Fibroblast of skin of right biceps (primary cell): Measurements from ENCODE around the gene DDAH2.

Experiments used
- DNase-seq: peaks from one replicate; pipeline ENCODE4 v3.0.0-alpha.2; 2013

DDAH2 gene

DNA sequence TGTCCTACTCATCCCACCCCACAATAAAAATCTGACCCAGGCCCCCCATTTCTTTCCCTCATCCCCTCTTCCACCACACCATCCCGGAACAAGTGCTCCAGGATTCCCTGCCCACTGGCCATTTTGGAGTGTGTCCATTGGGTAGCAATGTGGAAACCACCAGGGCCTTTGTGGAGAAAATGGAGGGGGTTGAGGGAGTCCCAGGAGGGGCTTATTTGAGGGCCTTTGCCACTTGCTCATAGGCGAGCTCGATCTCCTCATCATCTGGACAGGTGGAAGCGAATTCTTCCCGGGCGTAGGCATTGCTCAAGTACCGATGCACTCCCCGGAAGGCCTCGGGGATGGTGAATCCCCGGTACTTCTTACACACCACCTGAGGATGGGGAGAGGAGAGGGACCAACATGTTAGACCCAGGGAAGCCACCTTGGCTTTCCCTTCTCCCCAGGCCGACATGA, 1.6 kb upstream of the DDAH2 start:
- DNase-seq = no peak

DNA sequence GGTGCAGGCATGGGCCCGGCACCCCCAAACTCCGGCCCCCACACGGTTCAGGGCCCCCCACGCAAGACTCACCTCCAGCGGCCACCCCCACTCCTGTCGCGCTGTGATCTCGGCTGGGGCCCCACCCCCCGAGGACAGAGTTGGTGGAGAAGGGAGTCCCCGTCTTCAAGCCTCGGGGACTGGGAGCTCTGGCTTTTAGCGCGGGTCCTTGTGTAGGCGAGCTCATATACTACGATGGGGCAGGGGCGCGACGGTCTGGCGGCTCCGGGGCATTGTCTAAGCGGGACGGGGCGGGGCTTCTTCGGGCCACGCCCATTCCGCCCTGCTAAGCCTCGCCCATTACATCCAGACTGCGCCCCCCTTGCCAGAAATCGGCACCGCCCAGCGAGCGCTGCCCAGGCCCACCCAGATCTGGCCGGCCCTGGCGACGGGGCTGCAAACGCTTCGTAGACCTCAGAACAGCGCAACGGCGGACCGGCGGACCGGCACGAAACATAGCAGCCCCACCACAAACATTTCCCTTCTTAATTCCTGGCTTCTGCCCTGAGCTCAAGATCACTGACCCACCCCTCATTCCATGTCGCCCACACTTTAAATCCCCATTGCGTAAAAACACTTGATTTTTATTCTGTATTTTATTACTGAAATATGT, 1.0 kb upstream of the DDAH2 start:
- peak; percentile 90 for DNase-seq

DNA sequence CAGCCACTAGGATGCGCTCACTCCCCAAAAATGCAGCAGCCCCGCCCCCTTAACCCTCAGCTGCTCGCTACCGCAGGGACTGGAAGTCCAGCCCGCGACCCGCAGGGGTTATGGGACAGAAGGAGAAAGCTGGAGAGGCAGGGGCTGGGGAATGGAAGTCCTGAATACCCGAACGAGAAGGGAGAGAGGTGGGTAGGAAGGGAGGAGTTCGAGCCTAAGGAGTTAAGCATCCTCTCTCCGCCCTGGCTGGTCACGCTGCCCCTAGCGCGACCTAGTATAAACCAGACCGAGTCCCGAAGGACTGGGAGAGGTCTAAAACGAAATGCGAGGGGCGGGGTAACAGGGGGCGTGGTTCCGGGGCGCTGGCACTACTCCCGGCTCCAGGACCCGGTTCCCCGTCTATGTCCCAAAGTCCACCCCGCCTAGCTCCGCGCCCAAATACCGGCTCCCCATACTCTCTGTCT, 448 bp upstream of the DDAH2 start:
- DNase-seq = peak; percentile 82

DNA sequence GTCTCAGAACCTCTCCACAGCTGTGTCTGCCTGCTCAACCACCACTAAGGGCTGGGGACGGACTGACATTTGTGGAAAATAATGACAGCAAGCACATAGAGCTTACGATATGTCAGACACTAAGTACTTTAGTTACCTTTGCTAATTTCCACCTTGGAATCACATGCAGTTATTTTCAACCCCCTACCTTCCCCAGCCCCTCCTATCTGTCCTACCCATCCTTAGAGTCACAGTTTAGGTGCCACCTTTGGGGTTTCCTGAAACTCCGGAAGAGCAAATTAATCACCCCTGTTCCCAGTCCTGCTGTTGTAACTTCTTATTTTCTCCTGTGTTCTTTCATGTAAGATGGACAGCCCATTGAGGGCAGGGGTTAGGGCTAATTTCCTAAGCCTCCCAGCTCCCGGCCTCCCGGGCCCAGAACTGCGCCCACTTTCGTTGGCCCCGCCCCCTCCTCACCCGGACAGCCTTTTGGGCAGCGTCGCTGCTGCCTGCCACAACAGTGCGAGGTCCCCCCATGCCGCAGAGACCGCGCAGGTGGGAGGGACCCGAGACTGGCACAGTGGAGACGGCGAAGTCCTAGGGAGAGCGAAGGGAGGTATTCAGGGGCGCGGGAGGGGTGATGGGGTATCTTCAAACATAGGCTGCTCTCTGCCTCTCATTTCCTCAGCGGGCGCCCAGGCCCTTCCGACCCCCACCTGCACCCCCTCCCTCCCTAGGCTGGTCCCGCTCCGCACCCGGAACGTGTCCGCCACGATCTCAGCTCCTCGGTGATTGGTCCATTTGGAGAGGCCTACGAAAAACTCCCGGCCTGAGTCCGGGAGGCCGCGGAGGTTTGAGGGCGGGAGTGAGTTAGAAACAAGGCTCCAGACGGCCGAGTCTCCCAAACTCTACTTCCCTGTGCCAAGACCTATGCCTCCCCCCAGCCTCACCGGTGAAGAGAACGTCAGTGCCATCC, 1.1 kb downstream of the DDAH2 start:
- DNase-seq = no peak

DNA sequence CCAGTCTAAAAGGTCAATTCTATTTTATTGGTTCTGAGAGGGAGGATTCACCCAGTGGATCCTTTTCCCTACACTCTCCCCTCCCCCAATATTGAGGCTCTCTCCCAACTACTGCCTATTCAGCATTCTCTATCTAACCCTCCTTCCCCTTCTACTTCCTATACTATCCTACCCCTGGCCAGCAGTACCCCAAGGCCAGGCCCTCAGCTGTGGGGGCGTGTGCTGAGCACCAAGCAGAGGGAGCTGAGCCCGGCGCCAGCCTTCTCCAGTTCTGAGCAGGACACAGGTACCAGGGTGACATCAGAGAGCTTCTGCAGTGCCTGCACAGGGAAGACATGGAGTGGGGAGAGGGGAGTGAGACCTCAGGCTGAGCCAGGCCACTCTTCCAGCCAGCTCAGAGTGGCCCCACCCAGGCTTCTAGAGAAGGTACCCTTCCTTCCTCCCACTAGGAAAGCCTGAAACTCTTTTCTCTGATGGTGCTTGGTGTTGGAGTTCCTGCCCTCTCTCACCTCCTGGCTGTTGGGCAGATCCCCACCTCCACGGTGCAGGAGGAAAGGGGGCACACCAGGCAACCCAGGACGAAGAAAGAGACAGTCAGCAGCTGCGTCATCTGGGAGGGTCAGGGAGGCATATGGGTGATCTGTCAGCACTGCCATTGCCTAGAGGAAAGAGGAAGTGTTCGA, 1.9 kb downstream of the DDAH2 start:
- DNase-seq = no peak

DNA sequence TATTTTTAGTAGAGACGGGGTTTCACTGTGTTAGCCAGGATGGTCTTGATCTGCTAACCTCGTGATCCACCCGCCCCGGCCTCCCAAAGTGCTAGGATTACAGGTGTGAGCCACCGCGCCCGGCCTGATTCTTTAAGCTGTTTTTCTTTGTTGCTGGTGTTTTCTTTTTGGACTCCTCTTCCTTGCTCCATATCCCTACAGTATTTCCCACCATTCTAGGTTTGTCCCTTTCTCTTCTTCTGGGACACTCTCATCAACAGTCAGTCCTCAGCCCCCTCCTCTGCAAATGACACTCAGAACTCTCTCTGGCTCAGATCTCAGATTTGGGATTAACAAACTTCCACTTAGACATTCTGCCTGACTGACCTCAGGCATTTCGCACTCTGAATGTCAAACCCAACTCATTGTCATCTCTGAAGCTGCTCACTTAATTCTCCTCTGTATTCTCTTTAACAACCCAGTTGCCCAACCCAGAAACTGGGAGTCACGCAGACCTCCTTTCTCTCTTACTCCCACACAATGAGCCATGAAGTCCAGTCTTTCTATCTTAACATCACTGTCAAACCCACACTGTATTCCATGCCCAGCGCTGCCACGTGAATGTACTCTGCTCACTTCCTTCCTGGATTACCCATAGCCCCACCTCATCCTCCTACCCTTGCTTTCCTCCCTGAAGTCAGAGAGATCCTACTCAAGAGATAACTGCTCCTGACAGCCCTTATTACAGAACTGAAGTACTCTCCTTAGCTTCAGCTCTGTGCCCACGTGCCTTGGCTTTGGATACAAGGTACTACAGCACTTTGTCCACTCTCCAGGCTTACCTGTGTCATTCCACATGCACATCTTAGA, 3.4 kb downstream of the DDAH2 start:
- no peak for DNase-seq

DNA sequence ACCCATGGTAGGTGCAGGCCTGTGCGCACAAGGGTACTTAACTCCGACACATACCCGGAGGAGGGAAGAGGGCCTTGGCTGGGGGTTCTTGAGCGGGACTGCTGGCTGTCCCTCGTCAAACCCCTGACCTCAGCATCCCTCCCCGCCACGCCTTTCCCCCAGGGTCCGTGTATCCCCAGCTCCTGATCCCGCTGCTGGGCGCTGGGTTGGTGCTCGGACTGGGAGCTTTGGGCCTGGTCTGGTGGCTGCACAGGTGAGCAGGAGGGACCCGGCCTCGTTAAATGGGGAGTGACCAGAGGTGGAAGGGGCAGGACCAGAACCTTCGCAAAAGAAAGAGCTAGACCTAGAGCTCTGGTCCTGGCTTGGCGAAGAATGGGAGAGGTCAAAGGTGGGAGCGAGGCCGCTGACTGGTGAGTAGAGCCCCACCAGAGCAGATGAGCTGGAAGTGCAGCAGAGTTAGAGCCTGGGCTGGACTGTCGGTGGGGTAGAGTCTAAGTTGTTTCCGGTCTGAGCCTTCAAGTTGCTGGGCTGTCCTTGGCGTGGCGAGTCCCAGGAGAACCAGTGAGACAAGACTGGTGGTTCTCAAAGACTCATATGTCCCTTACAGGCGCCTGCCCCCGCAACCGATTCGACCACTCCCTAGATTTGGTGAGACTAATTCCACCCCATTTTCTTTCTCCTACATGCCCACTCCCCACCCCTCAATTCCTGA, 5.0 kb downstream of the DDAH2 start:
- no peak for DNase-seq

DNA sequence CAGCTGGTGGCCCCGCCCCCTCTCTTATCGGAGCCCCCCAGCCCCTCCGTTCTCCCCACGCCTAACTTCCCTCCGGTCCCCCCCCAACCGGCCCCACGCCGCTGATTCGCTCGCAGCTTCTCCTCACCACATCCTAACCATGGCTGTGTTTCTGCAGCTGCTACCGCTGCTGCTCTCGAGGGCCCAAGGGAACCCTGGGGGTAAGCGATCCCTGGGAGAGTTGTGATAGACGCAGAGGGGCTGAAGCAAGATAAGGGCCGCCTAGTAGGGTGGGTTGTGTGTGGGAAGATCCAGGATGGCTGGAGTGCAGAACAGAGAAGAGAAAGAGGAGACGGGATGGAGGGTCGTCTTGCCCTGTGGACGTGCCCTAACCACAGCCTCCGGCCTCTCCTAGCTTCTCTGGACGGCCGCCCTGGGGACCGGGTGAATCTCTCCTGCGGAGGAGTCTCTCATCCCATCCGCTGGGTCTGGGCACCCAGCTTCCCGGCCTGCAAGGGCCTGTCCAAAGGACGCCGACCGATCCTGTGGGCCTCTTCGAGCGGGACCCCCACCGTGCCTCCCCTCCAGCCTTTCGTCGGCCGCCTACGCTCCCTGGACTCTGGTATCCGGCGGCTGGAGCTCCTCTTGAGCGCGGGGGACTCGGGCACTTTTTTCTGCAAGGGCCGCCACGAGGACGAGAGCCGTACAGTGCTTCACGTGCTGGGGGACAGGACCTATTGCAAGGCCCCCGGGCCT, 5.7 kb downstream of the DDAH2 start, which contains the start of gene MPIG6B:
Gene MPIG6B (plus strand): TSS at position 129 of the 735 bp plus-strand sequence. CDS start 11 bp downstream, at position 140.
- no peak for DNase-seq

DNA sequence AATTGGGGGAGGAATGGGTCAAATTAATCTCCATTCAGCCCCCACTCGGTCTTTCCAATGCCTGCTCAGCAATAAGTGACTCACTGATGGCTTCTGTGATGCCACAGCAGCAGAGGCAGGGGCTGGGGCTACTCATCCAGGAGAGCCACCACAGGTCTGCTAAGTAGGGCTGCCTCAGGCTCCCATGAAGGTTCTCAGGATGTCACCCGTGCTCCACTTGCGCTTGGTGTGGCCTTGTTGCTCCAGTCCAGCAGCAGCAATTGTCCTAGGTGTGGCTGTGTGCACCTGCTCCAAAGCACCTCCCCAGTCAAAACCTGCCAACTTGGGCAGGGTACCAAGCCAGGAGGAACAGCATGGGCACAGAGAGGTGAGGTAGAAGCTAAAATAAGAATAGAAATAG, 6.9 kb downstream of the DDAH2 start:
- no peak for DNase-seq

DNA sequence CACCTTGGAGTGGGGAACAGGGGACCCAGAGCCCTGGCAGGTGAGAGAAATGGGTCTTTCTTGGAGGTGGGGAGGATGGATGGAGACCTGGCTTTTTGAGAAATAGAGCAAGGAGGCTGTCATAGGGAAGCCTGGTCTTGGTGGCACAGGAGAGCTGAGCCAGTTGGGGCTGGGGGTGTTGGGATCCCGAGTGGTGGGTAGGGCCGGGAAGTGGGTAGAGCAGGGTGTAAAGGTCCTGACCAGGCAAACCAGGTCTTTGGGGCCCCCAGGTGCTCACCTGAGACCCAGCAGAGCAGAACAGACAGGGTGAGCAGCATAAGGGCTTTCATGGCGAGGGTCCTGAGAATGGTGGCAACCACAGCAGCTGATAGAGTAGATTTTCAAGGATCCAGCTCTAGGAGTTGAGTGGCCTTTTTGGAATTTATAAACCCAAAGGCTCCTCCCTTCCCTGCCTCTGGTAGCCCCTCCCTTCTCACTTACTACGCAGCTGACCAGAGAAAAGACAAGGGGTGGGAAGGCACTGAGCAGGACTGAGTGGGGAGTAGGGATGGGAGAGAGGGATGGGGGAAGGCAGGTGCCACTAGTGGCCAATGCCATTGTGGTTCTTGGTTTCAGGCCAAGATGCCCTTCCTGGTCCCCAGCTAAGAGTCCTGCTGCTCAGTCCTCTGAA, 7.6 kb downstream of the DDAH2 start, which contains the start of gene LY6G6C:
Gene LY6G6C (minus strand): TSS at position 396 of the 670 bp plus-strand sequence. CDS start 67 bp downstream, at position 329.
- DNase-seq = no peak

DNA sequence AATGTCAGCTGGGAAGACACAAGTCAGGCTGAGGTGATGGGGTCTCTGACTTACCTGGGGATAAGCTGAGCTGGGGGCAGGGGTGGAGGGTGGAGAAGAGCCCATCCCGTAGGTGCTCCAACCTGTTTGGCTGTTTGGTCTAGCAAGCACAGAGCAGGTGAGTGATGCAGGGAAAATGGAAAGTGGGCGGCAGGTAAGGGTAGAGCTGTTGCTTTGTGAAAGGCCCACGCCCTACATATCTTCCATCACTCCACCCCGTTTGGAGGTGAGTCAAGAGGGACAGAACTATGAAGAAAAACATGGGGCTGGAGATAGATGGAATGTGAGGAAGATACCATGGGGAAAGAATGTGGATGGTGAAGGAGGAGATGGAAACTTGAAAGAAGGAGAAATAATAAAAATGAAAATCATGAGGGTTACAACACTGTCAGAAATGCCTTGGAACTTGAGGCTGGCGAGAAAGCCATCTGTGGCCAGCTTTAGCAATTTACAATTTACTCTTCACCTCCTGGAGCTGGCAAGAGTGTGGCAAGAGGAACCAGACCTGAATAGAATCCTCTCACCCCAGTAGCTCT, 8.8 kb downstream of the DDAH2 start:
- DNase-seq = no peak

DNA sequence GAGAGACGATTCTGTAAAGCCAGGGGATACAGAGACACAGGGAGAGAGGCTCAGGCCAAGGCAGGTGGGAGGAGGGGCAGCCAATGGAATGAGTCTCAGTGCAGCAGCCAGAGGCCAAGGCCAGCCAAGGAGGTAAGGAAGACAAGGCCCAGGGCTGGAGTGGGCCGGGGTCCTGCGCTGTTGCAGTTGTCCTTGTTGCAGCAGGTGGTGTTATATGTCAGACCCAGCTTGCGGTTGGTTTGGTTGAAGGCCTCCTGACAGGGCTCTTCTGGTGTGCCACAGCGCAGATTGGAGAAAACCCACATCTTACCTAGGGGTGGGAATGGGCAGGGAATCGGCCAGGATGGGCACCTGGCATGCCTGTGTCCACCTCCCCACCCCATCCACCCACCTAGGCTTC, 10.1 kb downstream of the DDAH2 start:
- DNase-seq = no peak

DNA sequence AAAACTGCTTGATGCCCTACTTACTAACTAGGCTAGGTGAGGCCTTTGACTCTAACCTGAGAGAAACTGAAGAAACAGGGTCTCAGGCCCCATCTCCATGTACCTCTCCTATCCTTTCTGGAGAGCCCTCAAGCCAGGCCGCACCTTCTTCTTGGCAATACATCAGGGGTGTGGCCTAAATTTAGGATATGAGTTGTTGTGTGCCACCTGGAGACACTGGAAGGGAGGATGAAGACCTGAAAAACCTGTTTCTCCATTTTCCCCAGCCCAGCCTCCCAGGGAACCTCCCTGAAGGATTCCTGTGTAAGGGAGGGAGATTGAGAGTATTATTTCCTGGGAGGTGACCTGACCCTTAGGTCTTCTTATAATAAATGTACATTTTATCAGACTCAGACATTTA, 10.8 kb downstream of the DDAH2 start:
- DNase-seq = no peak

DNA sequence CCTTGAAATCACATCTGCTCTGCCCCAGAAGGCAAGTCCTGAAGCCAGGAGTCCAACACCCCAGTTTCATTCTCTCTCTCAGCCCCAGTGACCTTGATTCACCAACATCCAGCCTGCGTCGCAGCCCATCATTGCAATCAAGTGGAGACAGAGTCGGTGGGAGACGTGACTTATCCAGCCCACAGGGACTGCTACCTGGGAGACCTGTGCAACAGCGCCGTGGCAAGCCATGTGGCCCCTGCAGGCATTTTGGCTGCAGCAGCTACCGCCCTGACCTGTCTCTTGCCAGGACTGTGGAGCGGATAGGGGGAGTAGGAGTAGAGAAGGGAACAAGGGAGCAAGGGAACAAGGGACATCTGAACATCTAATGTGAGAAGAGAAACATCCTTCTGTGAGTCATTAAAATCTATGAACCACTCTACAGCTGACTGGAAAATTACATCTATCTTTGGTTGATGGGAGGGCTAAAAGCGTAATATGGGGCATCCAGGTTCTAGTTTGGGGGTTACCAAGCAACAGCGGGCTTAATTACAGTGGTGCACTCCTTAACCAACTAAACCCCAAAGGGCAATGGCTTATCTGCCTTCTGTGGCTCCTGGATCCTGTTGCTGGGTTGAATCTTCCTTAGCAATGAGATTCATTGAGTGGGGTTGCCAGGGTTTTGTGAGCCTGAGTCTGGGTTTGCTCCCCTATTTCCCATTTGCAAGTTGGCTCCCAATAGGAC, 11.4 kb downstream of the DDAH2 start:
- DNase-seq = no peak

DNA sequence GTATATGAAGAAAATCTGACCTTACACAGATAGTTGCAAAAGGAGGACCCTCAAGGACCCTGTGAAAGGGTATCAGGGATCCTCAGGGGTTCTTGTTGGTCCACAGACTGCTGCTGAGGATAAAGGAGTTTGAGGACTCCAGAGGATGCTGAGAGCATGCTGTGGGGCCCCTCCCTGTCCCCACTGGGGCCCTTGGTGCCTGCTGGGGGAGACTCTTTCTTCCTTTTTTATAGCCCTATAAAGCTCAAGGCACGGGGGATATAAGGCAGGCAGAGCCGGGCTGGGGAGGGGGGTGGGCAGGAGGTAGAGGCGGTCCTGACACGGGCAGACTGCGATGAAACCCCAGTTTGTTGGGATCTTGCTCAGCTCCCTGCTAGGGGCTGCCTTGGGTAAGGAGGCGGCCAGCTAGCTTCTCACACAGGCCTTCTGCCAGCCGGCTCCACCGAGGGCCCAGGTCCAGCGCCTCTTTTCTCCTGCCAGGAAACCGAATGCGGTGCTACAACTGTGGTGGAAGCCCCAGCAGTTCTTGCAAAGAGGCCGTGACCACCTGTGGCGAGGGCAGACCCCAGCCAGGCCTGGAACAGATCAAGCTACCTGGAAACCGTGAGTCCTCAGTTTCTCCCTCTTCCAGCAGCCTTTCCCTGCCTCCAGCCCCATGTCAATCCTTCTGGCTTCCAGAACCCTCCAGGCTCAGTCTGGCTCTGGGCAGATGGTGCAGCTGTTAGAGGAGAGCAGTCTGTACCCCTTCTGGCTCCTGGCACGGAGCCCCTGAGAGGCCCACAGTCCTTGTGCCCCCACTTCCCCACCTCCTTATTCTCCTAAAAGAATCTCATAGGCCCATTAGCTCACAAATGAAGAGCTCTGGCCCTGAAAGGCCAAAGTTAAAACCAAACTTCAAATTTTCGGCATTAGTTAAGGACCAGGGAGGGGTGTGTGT, 13.8 kb downstream of the DDAH2 start, which contains the start of gene LY6G6D:
Gene LY6G6D (plus strand): TSS at position 327 of the 937 bp plus-strand sequence. CDS start 8 bp downstream, at position 335.
- DNase-seq = no peak

DNA sequence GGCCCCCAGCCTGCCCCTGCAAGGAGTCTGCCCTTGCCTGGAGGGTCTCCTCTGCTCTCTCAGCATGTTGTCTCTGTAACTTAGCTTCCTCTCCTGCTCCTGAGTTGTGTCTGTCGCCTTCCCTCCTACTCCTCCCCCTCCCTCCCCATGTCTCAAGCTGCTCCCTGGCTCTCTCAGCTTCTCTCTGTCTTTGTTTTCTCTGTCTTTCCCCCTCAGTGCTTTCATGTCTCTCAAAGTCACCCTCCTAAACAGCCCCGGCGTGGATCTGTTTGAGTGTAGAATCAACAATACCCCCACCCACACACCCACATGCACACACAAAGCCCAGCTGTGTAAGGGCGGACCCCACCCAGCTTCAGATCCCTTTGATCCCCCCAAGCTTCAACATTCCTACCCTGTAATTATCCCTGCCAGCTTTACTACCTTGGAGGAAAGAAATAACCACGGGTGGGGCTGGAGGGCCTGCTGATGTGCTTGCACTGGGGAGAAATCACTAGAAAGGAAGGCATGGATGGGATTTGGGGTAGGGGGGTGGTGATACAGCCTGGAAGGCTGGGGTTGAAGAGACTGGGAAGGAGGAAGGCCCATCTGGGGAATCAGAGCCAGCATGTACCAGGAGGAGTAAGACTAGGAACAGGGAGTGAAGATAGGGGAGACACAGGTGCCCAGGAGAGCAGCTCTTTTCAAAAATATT, 15.0 kb downstream of the DDAH2 start:
- no peak for DNase-seq

DNA sequence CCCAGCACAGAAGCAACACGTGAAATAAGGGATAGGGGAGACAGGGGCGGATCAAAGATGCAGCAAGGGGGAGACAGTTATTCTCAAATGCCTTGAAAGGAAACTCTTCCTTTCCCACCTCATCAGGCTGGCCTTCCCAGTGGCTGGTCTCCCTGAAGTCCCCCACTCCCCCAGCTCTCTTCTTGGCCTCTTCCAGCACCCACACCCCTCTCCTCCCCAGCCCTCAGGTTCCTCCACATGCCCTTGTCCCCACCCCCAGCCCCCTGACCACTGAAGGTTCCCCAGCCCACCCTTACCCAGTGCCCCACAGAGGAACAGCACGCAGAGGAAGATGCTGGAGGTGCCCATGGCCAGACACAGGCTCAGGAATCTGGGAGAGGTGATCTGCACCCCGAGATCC, 15.6 kb downstream of the DDAH2 start:
- no peak for DNase-seq
